HG02970 (cell line): ENCODE data around the gene CEP350.
"Not testable (repeated sequence)": the region's sequence is repeated elsewhere in the genome, so short reads cannot be mapped to it uniquely, and the experiment has no call there.

Experiments used
- ATAC-seq: cut with Tn5 transposase; IDR thresholded peaks from one replicate; pipeline ENCODE4 v1.9.1; 2021; ENCODE audit warnings: mild to moderate bottlenecking, moderate library complexity, moderate number of reproducible peaks; ENCODE audit not compliant: unreplicated experiment, low FRiP score

CEP350 gene

DNA sequence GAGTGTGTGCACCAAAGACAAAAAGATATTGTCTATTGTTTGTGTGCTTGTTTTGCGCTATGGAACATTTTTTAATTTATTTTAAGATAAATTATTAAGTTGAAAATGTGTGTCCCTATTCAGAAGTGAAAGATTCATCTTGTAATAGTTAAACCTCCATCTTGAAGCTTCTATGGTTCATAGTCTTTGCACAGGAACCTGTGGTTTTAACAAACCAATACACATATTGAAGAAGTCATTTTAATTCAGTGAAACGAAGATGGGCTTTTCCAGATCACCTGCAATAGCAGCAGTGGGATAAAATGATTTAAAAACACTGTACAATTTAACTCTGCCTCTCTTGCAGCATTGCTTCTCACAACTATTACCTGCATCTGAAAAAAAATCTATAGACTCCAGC, 157.5 kb downstream of the CEP350 start:
- ATAC-seq = no peak

DNA sequence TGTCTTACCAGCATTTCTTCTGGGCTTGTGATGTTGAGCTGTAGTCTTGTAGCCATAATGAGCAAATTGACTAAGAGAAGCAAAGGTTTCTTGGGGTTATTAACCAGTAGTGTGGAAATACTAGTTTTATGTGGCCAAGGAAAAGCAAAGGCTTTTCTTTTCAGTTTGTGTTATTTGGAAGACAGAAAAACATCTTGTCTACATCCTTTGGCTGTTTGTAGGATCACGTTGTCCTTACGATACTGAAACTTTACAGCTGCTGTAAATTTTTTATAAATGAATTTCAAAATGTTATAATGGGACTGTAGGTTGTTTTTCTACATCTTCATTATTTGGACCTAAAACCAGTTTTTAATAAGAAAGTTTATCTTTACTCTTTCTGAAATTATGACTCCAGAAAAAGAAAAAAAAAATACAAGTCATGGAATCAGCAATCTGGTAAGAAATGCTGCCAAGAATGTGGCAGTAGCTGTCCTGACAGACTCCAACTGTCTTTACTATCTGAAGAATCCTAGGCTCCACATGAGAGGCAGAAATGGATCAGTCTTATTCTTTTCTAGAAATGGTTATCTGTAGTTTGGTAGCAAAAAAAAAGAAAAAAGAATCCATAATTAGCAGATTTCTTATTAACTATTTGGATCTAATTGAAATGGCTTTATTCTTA, 158.5 kb downstream of the CEP350 start:
- no peak for ATAC-seq

- ATAC-seq = no peak
Measured at GRCh38 chr1:180114396-180114945, 159.9 kb downstream of the CEP350 start.

DNA sequence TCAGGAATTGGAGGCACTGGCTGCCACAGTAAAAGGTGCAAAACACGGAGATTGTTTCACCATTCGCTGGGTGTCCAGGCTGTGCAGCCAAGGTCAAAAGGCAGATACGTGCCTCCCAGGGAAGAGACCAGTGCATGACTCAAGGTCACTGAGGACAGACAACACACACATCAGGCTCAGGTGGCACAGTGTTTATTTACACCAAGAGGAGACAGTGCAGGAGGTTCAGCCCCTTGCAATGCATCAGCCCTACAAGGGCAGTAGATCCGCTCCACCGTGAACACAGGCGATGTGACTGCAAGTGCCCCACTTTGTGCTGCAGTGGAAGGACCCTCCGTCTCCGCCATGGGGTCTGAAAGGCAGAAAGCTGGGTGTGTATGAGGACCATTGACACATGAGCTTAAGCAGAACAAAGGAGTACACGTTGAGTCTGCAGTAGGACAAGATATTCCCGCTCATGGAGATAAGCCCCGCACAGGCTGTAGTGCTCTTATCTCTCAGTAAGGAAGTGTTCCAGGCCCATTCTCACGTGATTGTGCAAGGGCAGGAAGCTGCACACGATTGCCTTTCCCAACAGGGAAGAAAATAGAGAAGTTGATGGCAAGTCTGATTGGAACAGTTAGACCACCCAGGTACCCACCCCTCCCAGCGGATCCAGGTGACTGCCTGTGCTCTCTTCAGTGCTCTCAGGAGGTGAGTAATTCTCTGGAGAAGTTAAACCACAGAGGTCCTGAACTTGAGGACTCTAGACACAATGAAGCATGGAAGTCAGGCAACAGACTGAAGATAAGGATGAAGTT, 162.6 kb downstream of the CEP350 start:
- no peak for ATAC-seq

DNA sequence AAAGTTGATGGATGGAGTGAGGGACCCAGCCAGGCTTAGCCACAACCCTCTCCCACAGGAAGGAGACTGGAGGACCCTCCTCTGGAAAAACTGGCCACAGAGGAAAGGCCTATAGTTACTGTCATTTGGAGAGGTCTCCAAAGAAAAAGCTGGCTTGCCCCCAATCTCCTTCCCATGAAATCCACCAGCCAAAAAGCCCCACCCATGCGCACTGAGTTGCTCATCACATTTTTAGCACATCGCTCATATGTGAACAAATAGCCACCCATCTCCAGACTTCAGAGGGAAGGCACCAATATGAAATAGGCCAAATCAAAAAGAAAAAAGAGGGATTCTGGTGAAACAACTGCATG, 163.1 kb downstream of the CEP350 start:
- no peak for ATAC-seq

DNA sequence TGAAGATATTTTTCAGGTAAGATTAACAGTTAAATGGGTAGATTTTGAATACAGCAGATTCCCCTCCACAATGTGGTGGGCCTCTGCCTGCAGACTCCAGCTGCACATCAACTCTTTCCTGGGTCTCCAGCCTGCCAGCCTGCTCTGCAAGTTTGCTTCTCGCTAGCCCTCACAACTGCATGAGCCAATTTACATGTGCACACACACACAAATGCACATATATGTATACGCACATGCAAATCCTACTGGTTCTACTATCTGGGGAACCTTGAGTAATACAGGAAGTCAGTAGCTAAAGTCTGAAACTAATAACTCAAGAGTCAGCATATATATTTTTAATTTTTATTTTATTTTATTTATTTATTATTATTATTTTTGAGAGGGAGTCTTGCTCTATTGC, 165.2 kb downstream of the CEP350 start:
- no peak for ATAC-seq

DNA sequence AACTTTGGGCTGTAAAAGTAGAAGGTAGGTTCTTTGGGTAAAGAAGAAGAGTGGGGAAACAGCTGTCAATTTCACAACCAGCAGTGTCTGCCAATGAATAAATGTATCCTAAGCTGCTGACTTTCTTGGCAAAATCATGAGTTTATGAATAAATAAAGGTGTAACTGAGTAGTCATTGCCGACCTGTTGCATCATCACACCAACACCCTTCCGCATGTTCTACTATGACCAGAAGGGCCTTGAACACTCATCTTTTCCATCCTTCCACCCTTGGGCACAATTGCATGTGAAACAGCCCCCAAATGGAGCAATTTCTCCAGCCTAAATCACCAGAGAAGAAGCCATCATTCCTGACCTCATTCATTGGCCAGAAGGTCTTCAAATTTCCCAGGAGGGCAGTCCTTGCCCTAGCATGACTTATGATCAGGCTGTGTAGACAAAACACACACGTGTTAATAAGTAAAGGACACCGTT, 168.9 kb downstream of the CEP350 start:
- ATAC-seq = no peak

DNA sequence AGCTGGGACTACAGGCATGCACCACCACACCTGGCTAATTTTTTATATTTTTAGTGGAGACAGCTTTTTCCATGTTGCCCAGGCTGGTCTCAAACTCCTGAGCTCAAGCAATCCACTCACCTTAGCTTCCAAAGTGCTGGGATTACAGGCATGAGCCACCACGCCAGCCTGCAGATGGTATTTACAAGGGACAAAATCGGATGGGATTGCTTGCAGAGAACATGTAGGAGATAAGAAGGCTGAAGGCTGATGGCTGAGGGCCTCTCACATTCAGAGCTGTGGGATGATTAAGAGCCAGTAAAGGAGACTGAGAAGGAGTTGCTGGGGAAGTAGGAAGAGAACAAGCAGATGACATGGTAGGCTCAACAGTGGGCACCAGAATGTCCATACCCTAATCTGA, 176.0 kb downstream of the CEP350 start:
- no peak for ATAC-seq

DNA sequence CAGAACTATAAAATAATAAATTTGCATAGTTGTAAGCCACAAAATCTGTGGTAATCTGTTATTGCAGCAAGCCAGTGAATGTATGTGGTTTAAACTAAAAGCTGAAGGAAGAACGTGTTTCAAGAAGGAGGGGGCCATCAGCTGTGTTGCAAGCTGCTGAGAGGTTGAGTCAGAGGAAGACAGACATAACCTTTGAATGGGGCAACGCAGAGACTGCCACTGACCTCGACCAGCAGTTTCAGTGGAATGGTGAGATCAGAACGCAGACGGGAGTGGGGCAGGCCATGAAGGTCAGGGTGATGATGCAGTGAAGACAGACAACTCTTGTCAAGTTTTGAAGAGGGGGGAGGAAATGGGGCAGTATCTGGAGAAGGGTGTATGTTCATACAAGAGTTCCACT, 176.9 kb downstream of the CEP350 start:
- no peak for ATAC-seq

- ATAC-seq = no peak
Measured at GRCh38 chr1:180133193-180133592, 178.6 kb downstream of the CEP350 start.

GRCh38 chr1:180133688-180134087, 179.1 kb downstream of the CEP350 start:
- ATAC-seq = not testable (repeated sequence)

GRCh38 chr1:180135535-180135934, 180.9 kb downstream of the CEP350 start:
- no peak for ATAC-seq

GRCh38 chr1:180136331-180136967, 181.8 kb downstream of the CEP350 start:
- no peak for ATAC-seq

- ATAC-seq = no peak
Measured at GRCh38 chr1:180136968-180137356, 182.4 kb downstream of the CEP350 start.

- ATAC-seq = no peak
Measured at GRCh38 chr1:180137776-180138175, 183.2 kb downstream of the CEP350 start.

- ATAC-seq = no peak
Measured at GRCh38 chr1:180141381-180141934, 186.8 kb downstream of the CEP350 start.

GRCh38 chr1:180143359-180143758, 188.7 kb downstream of the CEP350 start:
- no peak for ATAC-seq

GRCh38 chr1:180144659-180145357, 190.2 kb downstream of the CEP350 start:
- ATAC-seq = no peak

DNA sequence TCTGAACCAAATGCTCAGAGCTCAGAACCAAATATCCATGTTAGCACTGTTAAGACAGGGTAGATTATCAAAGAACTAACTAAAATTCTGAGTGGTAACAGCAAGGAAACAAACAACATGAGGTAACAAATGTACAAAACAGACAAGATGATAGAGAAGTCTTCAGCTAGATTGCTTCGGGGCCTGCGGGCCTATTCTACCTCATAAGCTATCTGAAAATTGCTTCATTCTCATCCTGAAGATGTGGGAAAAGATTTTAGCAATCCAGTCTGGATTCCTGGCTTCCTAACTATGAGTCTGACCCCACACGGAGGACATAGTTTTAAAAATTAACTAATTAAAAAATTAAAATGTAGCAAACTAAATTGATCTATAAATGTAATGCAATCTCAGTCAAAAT, 190.8 kb downstream of the CEP350 start:
- no peak for ATAC-seq

DNA sequence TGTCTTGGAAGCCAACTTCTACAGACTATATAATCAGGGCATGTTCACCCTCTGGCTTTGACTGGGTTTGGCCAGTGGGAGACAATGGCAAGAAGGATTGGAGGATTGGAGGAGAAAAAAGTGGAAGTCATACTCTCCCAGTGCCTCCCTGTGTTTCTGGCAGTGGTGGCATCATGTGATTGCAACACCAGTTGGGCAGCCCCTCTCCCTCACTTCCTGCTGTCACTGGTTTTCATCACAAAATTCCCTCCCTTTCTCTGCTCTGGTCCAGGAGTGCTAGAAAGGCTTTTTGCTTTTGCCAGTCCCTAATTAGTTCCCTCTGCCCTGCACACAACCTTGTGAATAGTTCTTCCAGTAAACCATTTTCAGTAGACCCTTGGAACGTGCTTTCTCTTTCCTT, 196.4 kb downstream of the CEP350 start:
- no peak for ATAC-seq
